GM12874 (cell line): ENCODE results near the gene FOXD2.
A peak's percentile ranks its signal among the peaks of the same experiment; 100 is the strongest.

ENCODE experiments used
- CTCF ChIP-seq: IDR thresholded peaks from 2 replicates; pipeline ENCODE4 v1.5.1; 2011; ENCODE audit warnings: low read depth, mild to moderate bottlenecking, control low read depth, low read length, moderate library complexity; ENCODE audit not compliant: insufficient read depth

Gene FOXD2

GRCh38 chr1:47417170-47418044 is 20.4 kb upstream of the FOXD2 start:
- no peak for TF ChIP-seq CTCF

GRCh38 chr1:47418122-47418521 is 19.7 kb upstream of the FOXD2 start:
- no peak for TF ChIP-seq CTCF

GRCh38 chr1:47418681-47419325 is 19.0 kb upstream of the FOXD2 start:
- no peak for TF ChIP-seq CTCF

GRCh38 chr1:47420547-47420946 is 17.3 kb upstream of the FOXD2 start:
- TF ChIP-seq CTCF, result no peak

- no peak for TF ChIP-seq CTCF
These were observed 14.0 kb upstream of the FOXD2 start for GRCh38 chr1:47423872-47424271.

GRCh38 chr1:47424336-47424982 is 13.4 kb upstream of the FOXD2 start:
- peak; percentile 59 for TF ChIP-seq CTCF

GRCh38 chr1:47431534-47431933 is 6.3 kb upstream of the FOXD2 start:
- no peak for TF ChIP-seq CTCF
